Hematopoietic multipotent progenitor cell treated with erythropoietin and hydrocortisone succinate and interleukin-3 and kit ligand, for 8 days (in vitro differentiated cells): ENCODE measurements around the gene SFRP5.

Experiments
- DNase-seq: peaks from one replicate; pipeline ENCODE4 v3.0.0-alpha.2; 2015

Gene SFRP5

GRCh38 chr10:97785231-97785630 lies 13.4 kb upstream of the SFRP5 start:
- no peak for DNase-seq

- peak; percentile 17 for DNase-seq
These were observed 12.5 kb upstream of the SFRP5 start for GRCh38 chr10:97784200-97784810.

- DNase-seq, result peak; percentile 68
These were observed 10.8 kb upstream of the SFRP5 start for GRCh38 chr10:97782455-97783228.

GRCh38 chr10:97781618-97782331 lies 10.0 kb upstream of the SFRP5 start:
- no peak for DNase-seq

GRCh38 chr10:97780841-97781617 lies 9.2 kb upstream of the SFRP5 start:
- DNase-seq, result no peak

GRCh38 chr10:97779975-97780374 lies 8.2 kb upstream of the SFRP5 start:
- DNase-seq, result no peak

- DNase-seq, result no peak
These were observed 7.7 kb upstream of the SFRP5 start for GRCh38 chr10:97779492-97779891.

- no peak for DNase-seq
These were observed 6.9 kb upstream of the SFRP5 start for GRCh38 chr10:97778452-97779302.

GRCh38 chr10:97777143-97777542 lies 5.3 kb upstream of the SFRP5 start:
- DNase-seq, result no peak

GRCh38 chr10:97774811-97775294 lies 3.1 kb upstream of the SFRP5 start:
- no peak for DNase-seq

- no peak for DNase-seq
These were observed 1.3 kb upstream of the SFRP5 start for GRCh38 chr10:97773096-97773495.

- peak; percentile 37 for DNase-seq
These were observed 526 bp downstream of the SFRP5 start for GRCh38 chr10:97771055-97771891.

- DNase-seq, result no peak
These were observed 1.5 kb downstream of the SFRP5 start for GRCh38 chr10:97770255-97770654.

- no peak for DNase-seq
These were observed 3.2 kb downstream of the SFRP5 start for GRCh38 chr10:97768322-97769315.

GRCh38 chr10:97766996-97767924 lies 4.5 kb downstream of the SFRP5 start:
- no peak for DNase-seq

- no peak for DNase-seq
These were observed 5.5 kb downstream of the SFRP5 start for GRCh38 chr10:97766106-97766810.

GRCh38 chr10:97765201-97765600 lies 6.6 kb downstream of the SFRP5 start:
- DNase-seq, result no peak

GRCh38 chr10:97764519-97764931 lies 7.3 kb downstream of the SFRP5 start:
- DNase-seq, result no peak
